Stimulated activated CD8-positive, alpha-beta memory T cell treated with anti-CD3 and anti-CD28 coated beads, Interleukin-15, amount 100 ng/mL, for 48 hours (primary cell): ENCODE data around the gene STAT5A.
A peak's percentile ranks its signal among the peaks of the same experiment; 100 is the strongest.
"Not testable (repeated sequence)": the region's sequence is repeated elsewhere in the genome, so short reads cannot be mapped to it uniquely, and the experiment has no call there.

ENCODE experiments used
- DNase-seq, 2 donors: peaks; one replicate each; pipeline ENCODE4 v3.0.0-alpha.2; 2020; ENCODE audit warnings: low read depth in 2 of 2

STAT5A gene

GRCh38 chr17:42287977-42288802 is at the start of gene STAT5A:
STAT5A (plus strand) TSS chr17:42288498; CDS start chr17:42289412, 914 bp downstream.
- DNase-seq: peak; percentile 60 to 69

GRCh38 chr17:42239576-42239975 is 48.7 kb upstream of the STAT5A start:
- not testable (repeated sequence) for DNase-seq

- no peak for DNase-seq
Measured at GRCh38 chr17:42240201-42240600, 48.1 kb upstream of the STAT5A start.

GRCh38 chr17:42240863-42241262 is 47.4 kb upstream of the STAT5A start:
- not testable (repeated sequence) for DNase-seq

- no peak for DNase-seq
Measured at GRCh38 chr17:42241871-42242270, 46.4 kb upstream of the STAT5A start.

- no peak for DNase-seq
Measured at GRCh38 chr17:42243493-42243982, 44.8 kb upstream of the STAT5A start.

- not testable (repeated sequence) for DNase-seq
Measured at GRCh38 chr17:42244116-42244515, 44.2 kb upstream of the STAT5A start.

- not testable (repeated sequence) for DNase-seq
Measured at GRCh38 chr17:42245183-42245582, 43.1 kb upstream of the STAT5A start.

- DNase-seq: no peak
Measured at GRCh38 chr17:42246515-42246914, 41.8 kb upstream of the STAT5A start.

GRCh38 chr17:42247734-42248133 is 40.6 kb upstream of the STAT5A start:
- DNase-seq: no peak

GRCh38 chr17:42248351-42249179 is 39.7 kb upstream of the STAT5A start:
- peak; percentile 50 to 60 for DNase-seq

- DNase-seq: no peak
Measured at GRCh38 chr17:42249681-42250446, 38.4 kb upstream of the STAT5A start.

- DNase-seq: no peak
Measured at GRCh38 chr17:42251115-42251514, 37.2 kb upstream of the STAT5A start.

- DNase-seq: no peak
Measured at GRCh38 chr17:42252597-42253550, 35.4 kb upstream of the STAT5A start.

GRCh38 chr17:42253578-42253977 is 34.7 kb upstream of the STAT5A start:
- no peak for DNase-seq

GRCh38 chr17:42255445-42255844 is 32.9 kb upstream of the STAT5A start:
- DNase-seq: no peak

- no peak for DNase-seq
Measured at GRCh38 chr17:42260318-42260717, 28.0 kb upstream of the STAT5A start.

GRCh38 chr17:42264366-42264765 is 23.9 kb upstream of the STAT5A start:
- DNase-seq: not testable (repeated sequence)

GRCh38 chr17:42266462-42266861 is 21.8 kb upstream of the STAT5A start:
- no peak for DNase-seq

- peak in 1 of 2 donors; percentile 31 for DNase-seq
Measured at GRCh38 chr17:42266918-42267766, 21.2 kb upstream of the STAT5A start.
